Measurements from ENCODE around the gene VAPA. TPM values are rescaled to one million over a fixed set of nuclear protein-coding genes. Genes with fewer than 3 reads are reported as not detected.

Gene VAPA
- total and polyA plus RNA-seq, 2 donors: 158 to 210 TPM

DNA sequence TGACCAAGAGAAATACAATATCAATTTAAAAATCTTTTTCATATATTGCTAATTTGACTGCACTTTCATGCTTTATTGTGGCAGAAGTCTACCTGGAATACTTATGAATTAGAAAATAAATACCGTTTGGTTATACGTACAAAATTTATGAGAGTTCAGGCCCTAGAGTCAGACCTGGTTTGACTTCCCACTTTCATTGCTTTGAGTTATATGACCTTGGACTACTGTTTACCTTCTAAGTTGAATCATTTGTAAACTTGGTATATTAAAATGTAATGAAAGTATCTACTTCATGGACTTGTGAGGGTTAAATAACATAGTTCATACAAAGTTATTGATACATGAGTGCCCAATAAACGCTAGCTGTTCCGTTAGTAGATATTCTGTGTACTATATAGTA is 12.0 kb downstream of the VAPA start:
- WGBS: 95% methylated on average over 4 of the region's 4 CpGs
- no peaks in the 10 kb centered on the region for H3K27me3 ChIP-seq (ENCODE audit: control insufficient read depth in 2 of 2, insufficient read depth in 1 of 2, low read length in 1 of 2)
- no peaks in the 10 kb centered on the region for H3K36me3 ChIP-seq (ENCODE audit: control insufficient read depth in 2 of 2, insufficient read depth in 2 of 2, low read length in 1 of 2)
- H3K27ac ChIP-seq (ENCODE audit: low read depth in 1 of 2, low read length in 1 of 2): no peak overlapping the region
- no peak overlapping the region for H3K4me3 ChIP-seq (ENCODE audit: low read length in 2 of 2)
- H3K9me3 ChIP-seq (ENCODE audit: control insufficient read depth in 2 of 2, insufficient read depth in 1 of 2, low read length in 1 of 2): no peaks in the 10 kb centered on the region
- peaks cover 11 to 14% of the 10 kb centered on the region in 2 donors for H3K4me1 ChIP-seq (ENCODE audit: control insufficient read depth in 2 of 2, insufficient read depth in 2 of 2, low read length in 2 of 2)
- DNase-seq (ENCODE audit: low read depth in 6 of 9, low spot score in 9 of 9): no peak

DNA sequence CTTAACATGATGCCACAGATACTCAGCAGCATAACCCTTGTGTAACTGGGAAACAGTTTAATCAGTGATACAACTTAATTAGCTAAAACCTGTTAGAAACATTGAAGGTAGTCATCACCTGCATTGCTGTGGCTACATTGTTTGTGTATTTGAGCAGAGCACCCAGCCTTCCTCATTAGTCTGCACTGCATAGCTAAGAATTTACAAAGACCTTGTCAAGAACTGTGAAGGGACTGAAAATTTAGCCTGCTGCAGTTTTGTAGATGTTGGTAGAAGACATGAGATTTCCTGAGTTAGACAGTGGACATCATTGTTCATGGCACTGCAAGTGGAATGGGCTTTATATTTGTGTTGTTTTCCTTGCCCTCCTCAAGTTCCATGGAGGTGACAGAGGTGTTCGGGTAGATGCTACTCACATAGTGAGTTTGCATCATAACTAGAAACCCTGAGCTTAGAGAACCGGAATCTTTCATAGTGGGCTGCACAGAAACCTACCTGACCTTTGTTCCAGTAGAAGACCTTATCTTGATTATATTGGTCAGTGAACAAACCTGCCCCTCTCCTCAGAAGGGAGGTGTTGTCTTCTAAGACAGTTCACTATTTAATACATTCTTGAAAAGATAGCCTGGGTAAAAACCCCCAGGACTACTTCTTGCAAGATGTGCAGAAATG is 12.5 kb downstream of the VAPA start:
- DNase-seq (ENCODE audit: low read depth in 6 of 9, low spot score in 9 of 9): no peak
- Histone ChIP-seq H3K27ac (ENCODE audit: low read depth in 1 of 2, low read length in 1 of 2) (no peak overlapping the region), H3K4me3 (ENCODE audit: low read length in 2 of 2) (no peak overlapping the region), H3K9me3 (ENCODE audit: control insufficient read depth in 2 of 2, insufficient read depth in 1 of 2, low read length in 1 of 2) (no peaks in the 10 kb centered on the region), H3K36me3 (ENCODE audit: control insufficient read depth in 2 of 2, insufficient read depth in 2 of 2, low read length in 1 of 2) (no peaks in the 10 kb centered on the region), H3K27me3 (ENCODE audit: control insufficient read depth in 2 of 2, insufficient read depth in 1 of 2, low read length in 1 of 2) (no peaks in the 10 kb centered on the region), H3K4me1 (ENCODE audit: control insufficient read depth in 2 of 2, insufficient read depth in 2 of 2, low read length in 2 of 2) (peaks cover 11 to 14% of the 10 kb centered on the region in 2 donors)
- WGBS: 98% methylated on average over 2 of the region's 2 CpGs

DNA sequence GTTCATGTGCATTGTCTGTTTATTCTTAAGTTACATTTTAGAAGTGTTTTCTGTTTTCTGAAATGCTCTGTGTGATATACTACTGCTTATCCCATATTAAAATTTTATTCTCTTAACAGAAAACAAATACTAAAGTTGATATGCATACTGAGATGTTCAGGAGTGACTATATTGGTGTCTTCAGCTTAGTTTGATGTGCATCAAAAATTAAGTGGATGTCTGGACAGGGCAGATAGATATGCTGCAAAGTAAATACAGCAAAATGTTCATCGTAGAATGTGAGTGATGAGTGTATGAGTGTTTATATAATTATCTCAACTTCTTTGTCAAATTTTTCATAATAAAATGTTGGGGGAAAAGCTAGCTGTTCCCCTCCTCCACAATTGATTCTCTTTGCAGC is 13.2 kb downstream of the VAPA start:
- H3K27me3 ChIP-seq (ENCODE audit: control insufficient read depth in 2 of 2, insufficient read depth in 1 of 2, low read length in 1 of 2): no peaks in the 10 kb centered on the region
- WGBS: 87% methylated on average over 1 of the region's 1 CpG
- no peaks in the 10 kb centered on the region for H3K9me3 ChIP-seq (ENCODE audit: control insufficient read depth in 2 of 2, insufficient read depth in 1 of 2, low read length in 1 of 2)

DNA sequence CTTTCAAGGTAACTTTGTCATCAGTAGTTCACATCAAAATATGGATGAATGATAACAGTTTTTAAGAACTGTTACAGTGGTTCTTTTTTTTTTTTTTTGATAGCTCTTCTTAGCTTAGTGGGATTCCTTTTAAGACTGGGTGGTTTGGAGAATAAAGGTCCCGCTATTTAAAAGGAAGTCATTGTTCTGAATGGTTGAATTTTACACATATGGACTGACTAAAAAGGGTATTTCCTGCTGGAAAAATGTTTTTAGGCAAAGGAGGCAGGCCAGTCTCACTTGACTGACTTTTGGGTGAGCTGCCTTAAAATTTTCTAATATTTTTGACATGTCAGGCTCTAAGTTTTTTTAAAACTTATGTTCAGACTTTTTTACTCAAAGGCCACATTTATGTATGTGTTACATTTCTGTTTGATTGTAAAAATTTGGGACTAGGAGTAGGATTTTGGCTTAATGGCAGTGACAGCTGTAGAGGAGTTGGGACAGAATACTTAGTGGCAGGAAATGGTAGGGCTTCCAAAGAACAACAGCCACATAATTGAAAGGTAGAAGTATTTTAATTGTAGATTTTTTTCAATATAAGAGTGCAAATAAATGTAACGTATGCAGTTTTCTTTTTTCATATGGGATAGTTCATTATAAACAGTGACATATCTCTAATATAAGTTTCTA is 13.7 kb downstream of the VAPA start:
- 63% methylated on average over 2 of the region's 2 CpGs for WGBS
- peaks cover 9 to 11% of the 10 kb centered on the region in 2 donors for H3K4me1 ChIP-seq (ENCODE audit: control insufficient read depth in 2 of 2, insufficient read depth in 2 of 2, low read length in 2 of 2)
- H3K4me3 ChIP-seq (ENCODE audit: low read length in 2 of 2): no peak overlapping the region
- peaks cover 0 to 2% of the 10 kb centered on the region in 2 donors for H3K36me3 ChIP-seq (ENCODE audit: control insufficient read depth in 2 of 2, insufficient read depth in 2 of 2, low read length in 1 of 2)
- no peak overlapping the region for H3K27ac ChIP-seq (ENCODE audit: low read depth in 1 of 2, low read length in 1 of 2)
- H3K27me3 ChIP-seq (ENCODE audit: control insufficient read depth in 2 of 2, insufficient read depth in 1 of 2, low read length in 1 of 2): no peaks in the 10 kb centered on the region
- DNase-seq (ENCODE audit: low read depth in 6 of 9, low spot score in 9 of 9): no peak
- H3K9me3 ChIP-seq (ENCODE audit: control insufficient read depth in 2 of 2, insufficient read depth in 1 of 2, low read length in 1 of 2): no peaks in the 10 kb centered on the region

More for the DNA sequence above, 13.2 kb downstream of the VAPA start:
- Histone ChIP-seq H3K4me1 (ENCODE audit: control insufficient read depth in 2 of 2, insufficient read depth in 2 of 2, low read length in 2 of 2) (peaks cover 11 to 14% of the 10 kb centered on the region in 2 donors), H3K27ac (ENCODE audit: low read depth in 1 of 2, low read length in 1 of 2) (no peak overlapping the region), H3K4me3 (ENCODE audit: low read length in 2 of 2) (no peak overlapping the region), H3K36me3 (ENCODE audit: control insufficient read depth in 2 of 2, insufficient read depth in 2 of 2, low read length in 1 of 2) (no peaks in the 10 kb centered on the region)
- DNase-seq (ENCODE audit: low read depth in 6 of 9, low spot score in 9 of 9): no peak

DNA sequence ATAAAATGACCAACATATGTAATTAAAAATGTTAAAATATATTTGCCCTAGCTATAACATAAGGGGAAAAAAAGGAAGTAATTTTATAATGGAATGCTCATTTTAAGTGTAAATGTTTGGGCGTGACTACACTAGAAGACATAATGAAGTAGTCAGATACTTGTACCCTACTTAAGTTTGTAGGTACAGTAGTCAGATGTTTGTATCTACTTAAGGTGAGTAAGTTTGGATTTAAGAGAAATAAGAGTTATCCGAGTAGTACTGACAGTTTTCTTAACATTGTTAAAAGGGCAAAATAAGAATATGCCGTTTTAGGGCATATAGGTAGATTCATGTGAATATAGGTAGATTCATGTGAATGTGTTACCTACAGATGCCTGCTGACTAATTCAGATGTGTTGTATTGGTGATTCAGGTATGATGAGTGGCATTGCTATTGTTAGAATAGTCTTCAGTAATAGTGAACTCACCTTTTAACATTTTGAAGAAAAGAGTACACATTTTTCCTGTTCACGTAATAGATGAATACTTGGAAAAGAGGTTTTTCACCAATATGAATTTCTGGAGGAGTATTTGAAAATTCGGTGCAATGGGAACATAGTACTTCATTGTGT is 14.9 kb downstream of the VAPA start:
- Histone ChIP-seq H3K4me1 (ENCODE audit: control insufficient read depth in 2 of 2, insufficient read depth in 2 of 2, low read length in 2 of 2) (peaks cover 7 to 10% of the 10 kb centered on the region in 2 donors), H3K27ac (ENCODE audit: low read depth in 1 of 2, low read length in 1 of 2) (no peak overlapping the region), H3K36me3 (ENCODE audit: control insufficient read depth in 2 of 2, insufficient read depth in 2 of 2, low read length in 1 of 2) (peaks cover 7 to 13% of the 10 kb centered on the region in 2 donors), H3K9me3 (ENCODE audit: control insufficient read depth in 2 of 2, insufficient read depth in 1 of 2, low read length in 1 of 2) (no peaks in the 10 kb centered on the region), H3K27me3 (ENCODE audit: control insufficient read depth in 2 of 2, insufficient read depth in 1 of 2, low read length in 1 of 2) (no peaks in the 10 kb centered on the region), H3K4me3 (ENCODE audit: low read length in 2 of 2) (no peak overlapping the region)
- WGBS: 79% methylated on average over 5 of the region's 5 CpGs
- no peak for DNase-seq (ENCODE audit: low read depth in 6 of 9, low spot score in 9 of 9)

DNA sequence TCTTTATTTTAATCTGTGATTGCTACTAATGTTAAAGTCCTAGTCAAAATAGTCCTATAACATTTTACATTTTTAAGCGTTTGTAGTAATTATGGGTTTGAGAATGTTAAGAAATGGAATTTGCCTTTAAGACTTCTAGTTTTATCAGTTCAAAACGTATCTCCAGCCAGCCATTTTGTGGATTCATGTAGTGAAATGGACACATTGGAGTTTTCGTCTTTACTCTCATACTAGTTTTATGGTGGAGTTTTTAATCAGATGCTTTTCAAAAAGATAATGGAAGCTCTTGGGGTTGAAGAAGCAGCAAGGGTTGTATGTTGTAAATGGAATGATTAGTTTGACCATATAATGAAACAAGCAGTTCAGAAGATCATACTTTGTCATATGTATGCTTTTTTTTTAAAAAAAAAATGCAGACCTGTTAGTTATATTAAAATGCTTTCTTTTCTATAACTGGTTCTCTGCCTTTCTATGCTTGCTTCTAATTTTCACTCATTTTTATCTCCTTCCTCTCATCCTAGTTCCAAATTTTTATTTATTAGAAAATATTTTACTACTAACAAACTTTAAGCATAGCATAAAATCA is 16.6 kb downstream of the VAPA start:
- no peaks in the 10 kb centered on the region for H3K9me3 ChIP-seq (ENCODE audit: control insufficient read depth in 2 of 2, insufficient read depth in 1 of 2, low read length in 1 of 2)
- no peak overlapping the region for H3K27ac ChIP-seq (ENCODE audit: low read depth in 1 of 2, low read length in 1 of 2)
- 96% methylated on average over 3 of the region's 3 CpGs for WGBS
- no peaks in the 10 kb centered on the region for H3K27me3 ChIP-seq (ENCODE audit: control insufficient read depth in 2 of 2, insufficient read depth in 1 of 2, low read length in 1 of 2)
- peaks cover 6 to 10% of the 10 kb centered on the region in 2 donors for H3K4me1 ChIP-seq (ENCODE audit: control insufficient read depth in 2 of 2, insufficient read depth in 2 of 2, low read length in 2 of 2)
- H3K36me3 ChIP-seq (ENCODE audit: control insufficient read depth in 2 of 2, insufficient read depth in 2 of 2, low read length in 1 of 2): peaks cover 9 to 16% of the 10 kb centered on the region in 2 donors
- no peak overlapping the region for H3K4me3 ChIP-seq (ENCODE audit: low read length in 2 of 2)
- no peak for DNase-seq (ENCODE audit: low read depth in 6 of 9, low spot score in 9 of 9)

DNA sequence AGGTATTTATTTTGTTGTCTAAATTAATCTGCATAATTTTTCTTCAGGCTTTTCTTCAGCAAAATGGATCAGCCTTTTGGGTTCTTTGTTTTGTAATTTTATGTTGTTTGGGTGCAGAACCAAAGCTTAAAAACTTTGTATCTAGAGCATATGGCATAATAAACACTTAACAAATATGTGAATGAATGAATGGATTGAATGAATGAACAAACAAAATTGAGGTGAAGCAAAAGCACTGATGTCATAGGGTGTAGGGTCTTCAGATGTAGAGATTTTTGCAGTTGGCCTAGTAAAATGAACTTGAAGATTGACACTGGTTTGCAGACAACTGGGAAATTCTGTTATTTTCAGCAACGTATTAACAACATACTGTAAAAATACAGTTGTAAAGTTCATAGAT is 17.3 kb downstream of the VAPA start:
- no peak overlapping the region for H3K27ac ChIP-seq (ENCODE audit: low read depth in 1 of 2, low read length in 1 of 2)
- 96% methylated on average over 1 of the region's 1 CpG for WGBS
- no peak overlapping the region for H3K4me3 ChIP-seq (ENCODE audit: low read length in 2 of 2)
- H3K4me1 ChIP-seq (ENCODE audit: control insufficient read depth in 2 of 2, insufficient read depth in 2 of 2, low read length in 2 of 2): peaks cover 6 to 9% of the 10 kb centered on the region in 2 donors
- no peaks in the 10 kb centered on the region for H3K27me3 ChIP-seq (ENCODE audit: control insufficient read depth in 2 of 2, insufficient read depth in 1 of 2, low read length in 1 of 2)
- H3K9me3 ChIP-seq (ENCODE audit: control insufficient read depth in 2 of 2, insufficient read depth in 1 of 2, low read length in 1 of 2): no peaks in the 10 kb centered on the region
- H3K36me3 ChIP-seq (ENCODE audit: control insufficient read depth in 2 of 2, insufficient read depth in 2 of 2, low read length in 1 of 2): peaks cover 9 to 19% of the 10 kb centered on the region in 2 donors
- DNase-seq (ENCODE audit: low read depth in 6 of 9, low spot score in 9 of 9): no peak

DNA sequence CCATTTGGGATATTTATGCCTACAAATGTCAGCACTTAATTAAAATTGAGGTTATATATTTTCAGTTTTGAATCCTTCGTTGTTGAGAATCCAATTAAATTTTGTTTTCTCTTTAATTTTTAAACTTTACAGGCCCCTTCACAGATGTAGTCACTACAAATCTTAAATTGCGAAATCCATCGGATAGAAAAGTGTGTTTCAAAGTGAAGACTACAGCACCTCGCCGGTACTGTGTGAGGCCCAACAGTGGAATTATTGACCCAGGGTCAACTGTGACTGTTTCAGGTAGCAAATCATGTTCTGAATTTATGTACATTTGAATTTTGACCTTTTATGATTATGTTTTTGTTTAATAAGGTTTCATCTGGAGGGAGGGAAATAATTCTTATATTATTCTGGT is 17.9 kb downstream of the VAPA start:
- H3K4me1 ChIP-seq (ENCODE audit: control insufficient read depth in 2 of 2, insufficient read depth in 2 of 2, low read length in 2 of 2): peaks cover 3 to 4% of the 10 kb centered on the region in 2 donors
- no peak for DNase-seq (ENCODE audit: low read depth in 6 of 9, low spot score in 9 of 9)
- no peaks in the 10 kb centered on the region for H3K9me3 ChIP-seq (ENCODE audit: control insufficient read depth in 2 of 2, insufficient read depth in 1 of 2, low read length in 1 of 2)
- no peak overlapping the region for H3K4me3 ChIP-seq (ENCODE audit: low read length in 2 of 2)
- no peaks in the 10 kb centered on the region for H3K27me3 ChIP-seq (ENCODE audit: control insufficient read depth in 2 of 2, insufficient read depth in 1 of 2, low read length in 1 of 2)
- H3K27ac ChIP-seq (ENCODE audit: low read depth in 1 of 2, low read length in 1 of 2): no peak overlapping the region
- H3K36me3 ChIP-seq (ENCODE audit: control insufficient read depth in 2 of 2, insufficient read depth in 2 of 2, low read length in 1 of 2): peaks cover 15 to 24% of the 10 kb centered on the region in 2 donors
- WGBS: 97% methylated on average over 5 of the region's 5 CpGs

DNA sequence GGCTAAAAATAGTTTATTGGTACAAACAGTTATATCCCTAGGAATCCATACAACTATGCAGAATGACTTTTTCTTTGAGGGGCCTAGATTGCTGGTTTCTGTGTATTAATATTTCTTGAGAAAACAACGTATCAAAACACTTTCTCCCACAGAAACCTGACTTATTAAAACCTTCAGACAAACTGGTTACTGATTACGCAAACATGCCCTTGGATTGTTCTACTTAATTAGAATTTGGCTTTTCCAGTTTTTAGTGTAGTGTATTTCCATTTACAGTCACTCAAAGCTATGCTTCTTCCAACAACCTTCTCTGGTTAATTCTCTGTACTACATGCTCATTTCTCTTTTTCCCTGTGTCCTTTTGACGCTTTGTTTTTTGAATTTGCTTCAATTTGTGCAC is 20.0 kb downstream of the VAPA start:
- Histone ChIP-seq H3K9me3 (ENCODE audit: control insufficient read depth in 2 of 2, insufficient read depth in 1 of 2, low read length in 1 of 2) (no peaks in the 10 kb centered on the region), H3K4me3 (ENCODE audit: low read length in 2 of 2) (no peak overlapping the region), H3K4me1 (ENCODE audit: control insufficient read depth in 2 of 2, insufficient read depth in 2 of 2, low read length in 2 of 2) (no peaks in the 10 kb centered on the region), H3K27me3 (ENCODE audit: control insufficient read depth in 2 of 2, insufficient read depth in 1 of 2, low read length in 1 of 2) (no peaks in the 10 kb centered on the region), H3K36me3 (ENCODE audit: control insufficient read depth in 2 of 2, insufficient read depth in 2 of 2, low read length in 1 of 2) (peaks cover 22 to 41% of the 10 kb centered on the region in 2 donors), H3K27ac (ENCODE audit: low read depth in 1 of 2, low read length in 1 of 2) (no peak overlapping the region)
- DNase-seq (ENCODE audit: low read depth in 6 of 9, low spot score in 9 of 9): no peak
- whole genome bisulfite sequencing: 97% methylated on average over 3 of the region's 3 CpGs
